HFFc6 (cell line): ENCODE data around the gene MYG1. TPM values are rescaled to one million over a fixed set of nuclear protein-coding genes. Genes with fewer than 3 reads are reported as not detected.

Experiments used
- DNase-seq: peaks from one replicate; pipeline ENCODE4 v3.0.0-alpha.2; 2018
- H3K27ac Mint-ChIP-seq: 2 replicates; pipeline ENCODE4 v1.8.0; 2020; ENCODE audit warnings: mild to moderate bottlenecking, mixed read lengths
- H3K27me3 Mint-ChIP-seq: 2 replicates; pipeline ENCODE4 v1.8.0; 2021; ENCODE audit warnings: mild to moderate bottlenecking, moderate library complexity, mixed read lengths; ENCODE audit not compliant: insufficient read depth
- H3K36me3 Mint-ChIP-seq: 2 replicates; pipeline ENCODE4 v1.8.0; 2021; ENCODE audit warnings: low read depth, mixed read lengths
- H3K4me1 Mint-ChIP-seq: 2 replicates; pipeline ENCODE4 v1.8.0; 2020; ENCODE audit warnings: low read depth, mixed read lengths
- H3K4me3 Mint-ChIP-seq: 2 replicates; pipeline ENCODE4 v1.8.0; 2020; ENCODE audit warnings: mild to moderate bottlenecking, moderate library complexity, mixed read lengths
- H3K9me3 Mint-ChIP-seq: 2 replicates; pipeline ENCODE4 v1.8.0; 2020; ENCODE audit warnings: mild to moderate bottlenecking, mixed read lengths
- total RNA-seq, 6 experiments: library from RNA; stranded (reverse); fragmentation: NEBNext Ultra II Directional; extraction: Animal tissue kit (Norgen Biotek cat#: 25700); gene quantifications; 2 replicates in 1 of 6; 3 replicates in 5 of 6; pipeline ENCODE4 v1.2.3, GENCODE V29; 2021
- TF ChIP-seq, protein P1 (sequence below): fragments of 200-600 bp; sonication (generic); IDR thresholded peaks from 2 replicates; pipeline ENCODE4 v1.5.0; 2021; ENCODE audit warnings: antibody characterized with exemption, mild to moderate bottlenecking

MYG1 gene
- total RNA-seq, 6 experiments from 2014 or later, result 59.8 to 76.0 (median 68.3) TPM

DNA sequence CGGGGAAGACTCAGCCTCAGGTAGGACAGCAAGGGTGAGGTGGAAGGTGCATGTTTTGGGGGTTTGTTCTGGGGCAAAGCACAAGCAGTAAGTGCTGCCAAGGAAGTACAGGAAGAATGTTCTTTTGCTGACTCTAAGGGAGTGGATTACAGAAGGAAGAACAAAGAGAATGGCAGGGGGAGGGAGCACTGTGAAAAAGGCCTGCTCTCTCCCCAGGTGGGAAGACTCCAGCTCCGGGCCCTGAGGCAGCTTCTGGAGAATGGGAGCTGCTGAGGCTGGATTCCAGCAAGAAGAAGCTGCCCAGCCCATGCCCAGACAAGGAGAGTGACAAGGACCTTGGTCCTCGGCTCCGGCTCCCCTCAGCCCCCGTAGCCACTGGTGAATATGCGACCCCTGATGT lies 11.2 kb upstream of the MYG1 start:
- H3K4me3 Mint-ChIP-seq, result no peak overlapping the region
- H3K9me3 Mint-ChIP-seq, result no peaks in the 10 kb centered on the region
- TF ChIP-seq, protein P1, sequence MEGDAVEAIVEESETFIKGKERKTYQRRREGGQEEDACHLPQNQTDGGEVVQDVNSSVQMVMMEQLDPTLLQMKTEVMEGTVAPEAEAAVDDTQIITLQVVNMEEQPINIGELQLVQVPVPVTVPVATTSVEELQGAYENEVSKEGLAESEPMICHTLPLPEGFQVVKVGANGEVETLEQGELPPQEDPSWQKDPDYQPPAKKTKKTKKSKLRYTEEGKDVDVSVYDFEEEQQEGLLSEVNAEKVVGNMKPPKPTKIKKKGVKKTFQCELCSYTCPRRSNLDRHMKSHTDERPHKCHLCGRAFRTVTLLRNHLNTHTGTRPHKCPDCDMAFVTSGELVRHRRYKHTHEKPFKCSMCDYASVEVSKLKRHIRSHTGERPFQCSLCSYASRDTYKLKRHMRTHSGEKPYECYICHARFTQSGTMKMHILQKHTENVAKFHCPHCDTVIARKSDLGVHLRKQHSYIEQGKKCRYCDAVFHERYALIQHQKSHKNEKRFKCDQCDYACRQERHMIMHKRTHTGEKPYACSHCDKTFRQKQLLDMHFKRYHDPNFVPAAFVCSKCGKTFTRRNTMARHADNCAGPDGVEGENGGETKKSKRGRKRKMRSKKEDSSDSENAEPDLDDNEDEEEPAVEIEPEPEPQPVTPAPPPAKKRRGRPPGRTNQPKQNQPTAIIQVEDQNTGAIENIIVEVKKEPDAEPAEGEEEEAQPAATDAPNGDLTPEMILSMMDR, result no peak
- no peak for DNase-seq
- peak overlapping the region; percentile 38 for H3K27ac Mint-ChIP-seq
- H3K27me3 Mint-ChIP-seq, result no peaks in the 10 kb centered on the region; the same call in 1 of the 2 replicates
- peaks cover 20% of the 10 kb centered on the region for H3K36me3 Mint-ChIP-seq
- H3K4me1 Mint-ChIP-seq, result peaks cover 36% of the 10 kb centered on the region

DNA sequence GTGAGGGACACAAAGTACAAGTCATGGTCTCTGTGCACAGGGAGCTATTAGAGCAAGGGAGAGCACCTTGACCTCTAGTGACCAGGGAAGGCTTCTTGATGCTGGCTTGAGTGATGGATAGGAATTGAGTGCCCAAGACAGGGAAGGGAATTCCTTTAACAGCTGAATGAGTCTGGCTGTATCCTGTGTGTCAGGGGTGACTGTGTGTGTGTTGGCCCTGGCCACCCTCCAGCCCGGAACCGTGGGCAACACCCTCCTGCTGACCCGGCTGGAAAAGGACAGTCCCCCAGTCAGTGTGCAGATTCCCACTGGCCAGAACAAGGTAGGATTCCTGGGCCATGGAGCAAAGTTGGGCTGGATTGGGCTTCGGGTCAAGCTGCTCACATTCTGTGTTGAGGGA lies 9.6 kb upstream of the MYG1 start:
- H3K36me3 Mint-ChIP-seq, result peaks cover 20% of the 10 kb centered on the region
- H3K4me3 Mint-ChIP-seq, result peak overlapping the region; percentile 38
- no peaks in the 10 kb centered on the region; the same call in 1 of the 2 replicates for H3K27me3 Mint-ChIP-seq
- no peaks in the 10 kb centered on the region for H3K9me3 Mint-ChIP-seq
- H3K27ac Mint-ChIP-seq, result peak overlapping the region; percentile 79
- peaks cover 40% of the 10 kb centered on the region for H3K4me1 Mint-ChIP-seq
- DNase-seq, result peak; percentile 30
- TF ChIP-seq, protein P1, result no peak

GRCh38 chr12:53290661-53291060 lies 8.8 kb upstream of the MYG1 start:
- Mint-ChIP-seq H3K36me3 (peaks cover 24% of the 10 kb centered on the region), H3K27me3 (peaks cover 3% of the 10 kb centered on the region)
- peak; percentile 23 for DNase-seq

GRCh38 chr12:53292426-53292825 lies 7.1 kb upstream of the MYG1 start:
- Mint-ChIP-seq H3K36me3 (peaks cover 41% of the 10 kb centered on the region), H3K27ac (no peak overlapping the region), H3K9me3 (no peaks in the 10 kb centered on the region), H3K4me3 (no peak overlapping the region), H3K27me3 (peaks cover 6% of the 10 kb centered on the region), H3K4me1 (peaks cover 57% of the 10 kb centered on the region)
- TF ChIP-seq, protein P1, result no peak
- DNase-seq, result no peak

More at GRCh38 chr12:53290661-53291060, 8.8 kb upstream of the MYG1 start:
- no peak overlapping the region for H3K4me3 Mint-ChIP-seq
- H3K27ac Mint-ChIP-seq, result peak overlapping the region; percentile 79
- H3K4me1 Mint-ChIP-seq, result peaks cover 44% of the 10 kb centered on the region
- H3K9me3 Mint-ChIP-seq, result no peaks in the 10 kb centered on the region
- TF ChIP-seq, protein P1, result no peak

DNA sequence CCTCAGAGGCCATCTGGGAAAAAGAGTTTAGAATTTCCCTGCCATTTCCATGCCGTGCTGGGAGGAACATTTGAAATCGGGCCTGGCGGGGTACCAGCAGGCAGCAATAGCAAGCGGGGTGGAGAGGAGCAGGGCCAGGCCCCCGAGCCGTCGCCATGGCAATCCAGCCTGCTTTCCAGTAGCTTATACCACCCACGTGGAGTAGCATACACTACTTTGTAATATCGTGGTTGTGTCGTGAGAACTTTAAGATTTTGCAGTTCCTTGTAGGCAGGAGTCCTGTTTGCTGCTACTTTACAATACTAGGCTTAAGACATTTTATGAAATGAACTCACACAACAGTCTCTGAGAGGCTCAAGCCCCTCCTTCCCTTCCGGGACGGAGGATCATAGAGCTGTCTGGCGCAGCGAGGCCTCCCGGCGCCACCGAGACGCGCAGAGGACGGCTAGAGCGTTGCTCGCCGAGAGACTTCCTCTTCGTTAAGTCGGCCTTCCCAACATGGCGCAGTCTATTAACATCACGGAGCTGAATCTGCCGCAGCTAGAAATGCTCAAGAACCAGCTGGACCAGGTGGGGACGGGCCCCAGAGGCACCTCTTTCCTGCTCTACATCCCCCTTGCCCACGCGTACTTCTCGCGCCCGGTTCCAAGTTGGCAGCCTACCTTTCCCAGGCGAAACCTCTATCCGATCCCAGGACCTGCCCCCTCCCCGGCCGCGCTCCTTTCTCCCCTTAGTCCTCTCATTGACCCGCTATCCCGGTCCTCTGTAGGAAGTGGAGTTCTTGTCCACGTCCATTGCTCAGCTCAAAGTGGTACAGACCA lies 4.2 kb upstream of the MYG1 start, which contains the start of gene PFDN5:
Gene PFDN5 (plus strand): TSS at position 473 of the 821 bp plus-strand sequence. CDS start 26 bp downstream, at position 499.
- TF ChIP-seq, protein P1, result 0 out of 2 replicates have a peak, but pooled peaks have one; percentile 10
- DNase-seq, result peak; percentile 91
- Mint-ChIP-seq H3K4me3 (peak within 1 kb of the TSS; percentile 91), H3K9me3 (no peaks in the 10 kb centered on the region), H3K4me1 (peaks cover 57% of the 10 kb centered on the region), H3K27me3 (peaks cover 17% of the 10 kb centered on the region), H3K36me3 (peaks cover 55% of the 10 kb centered on the region), H3K27ac (peak within 1 kb of the TSS; percentile 98)
